ENCODE measurements around the gene ZNF800. TPM values are rescaled to one million over a fixed set of nuclear protein-coding genes. Genes with fewer than 3 reads are reported as not detected.

The ZNF800 gene
- total RNA-seq, 1 experiment from 2014 or later, result 48.8 TPM

DNA sequence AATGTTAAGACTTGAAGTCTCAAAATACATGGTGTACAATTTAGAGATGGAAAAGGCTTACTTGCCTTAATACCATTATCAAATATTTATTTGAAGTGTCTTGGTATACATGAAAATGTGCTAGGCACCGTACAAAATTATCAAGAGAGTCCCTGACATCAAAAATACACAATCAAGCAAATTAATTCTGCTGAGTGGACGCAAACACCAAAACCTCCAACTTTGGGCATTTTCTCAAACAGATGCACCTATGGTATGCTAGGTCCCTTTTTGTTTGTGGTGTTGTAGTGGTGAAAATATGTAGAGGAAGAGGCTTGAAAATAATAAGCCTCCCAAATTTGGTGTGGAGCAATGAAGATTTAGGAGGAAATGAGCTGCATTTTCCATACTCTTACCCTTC, 24.8 kb downstream of the ZNF800 start:
- peaks cover 95% of the 10 kb centered on the region for H3K79me2 ChIP-seq (ENCODE audit: low read length)

GRCh38 chr7:127366680-127367079, 25.8 kb downstream of the ZNF800 start:
- Histone ChIP-seq H4K20me1 (ENCODE audit: insufficient read depth, low read depth, low read length) (peaks cover 8% of the 10 kb centered on the region; the same call in 1 of the 2 replicates), H3K9me2 (replicated peaks; ENCODE audit: insufficient read depth, low read length) (no peaks in the 10 kb centered on the region), H3K4me2 (ENCODE audit: low read depth, low read length, poor library complexity, severe bottlenecking) (no peak overlapping the region), H3K4me1 (ENCODE audit: low read length) (peaks cover 14% of the 10 kb centered on the region), H3K9ac (ENCODE audit: low read length) (no peak overlapping the region), H3K79me2 (ENCODE audit: low read length) (peaks cover 96% of the 10 kb centered on the region), H3K9me3 (ENCODE audit: low read length) (no peaks in the 10 kb centered on the region), H3K4me3 (ENCODE audit: low read length) (no peak overlapping the region), H3K27me3 (ENCODE audit: low read length) (no peaks in the 10 kb centered on the region), H2AFZ (ENCODE audit: low read length) (no peak overlapping the region), H3K36me3 (ENCODE audit: insufficient read depth, low read length) (peaks cover 51% of the 10 kb centered on the region), H3K27ac (ENCODE audit: low read length) (no peak overlapping the region)
- no peak for DNase-seq

More for the DNA sequence above, 24.8 kb downstream of the ZNF800 start:
- Histone ChIP-seq H3K4me2 (ENCODE audit: low read depth, low read length, poor library complexity, severe bottlenecking) (no peak overlapping the region), H3K36me3 (ENCODE audit: insufficient read depth, low read length) (peaks cover 52% of the 10 kb centered on the region), H3K4me3 (ENCODE audit: low read length) (no peak overlapping the region), H3K9ac (ENCODE audit: low read length) (no peak overlapping the region), H3K9me2 (replicated peaks; ENCODE audit: insufficient read depth, low read length) (no peaks in the 10 kb centered on the region), H3K27me3 (ENCODE audit: low read length) (no peaks in the 10 kb centered on the region), H3K27ac (ENCODE audit: low read length) (no peak overlapping the region), H2AFZ (ENCODE audit: low read length) (no peak overlapping the region), H3K9me3 (ENCODE audit: low read length) (no peaks in the 10 kb centered on the region), H4K20me1 (ENCODE audit: insufficient read depth, low read depth, low read length) (peaks cover 8% of the 10 kb centered on the region; the same call in 1 of the 2 replicates), H3K4me1 (ENCODE audit: low read length) (peaks cover 11% of the 10 kb centered on the region)
- no peak for DNase-seq

DNA sequence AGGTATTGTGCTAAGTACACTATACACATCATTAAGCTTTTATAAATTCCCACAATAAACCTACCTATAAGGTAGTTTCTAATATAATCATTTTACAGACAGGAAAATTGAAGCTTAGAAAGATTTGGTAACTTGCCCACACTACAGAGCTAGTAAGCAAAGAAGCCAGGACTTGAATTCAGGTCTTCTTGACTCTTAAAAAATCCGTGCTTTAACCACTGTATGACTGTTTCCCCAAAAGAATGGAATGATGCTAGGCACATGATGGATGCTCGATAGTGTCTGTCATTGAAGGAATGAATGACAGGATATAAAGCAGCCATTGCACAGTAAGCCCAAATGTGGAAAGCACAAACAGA, 26.6 kb downstream of the ZNF800 start:
- peaks cover 9% of the 10 kb centered on the region for H3K4me1 ChIP-seq (ENCODE audit: low read length)
- H2AFZ ChIP-seq (ENCODE audit: low read length), result no peak overlapping the region
- peaks cover 51% of the 10 kb centered on the region; the same call in 1 of the 2 replicates for H3K36me3 ChIP-seq (ENCODE audit: insufficient read depth, low read length)
- no peak for DNase-seq
- H3K4me2 ChIP-seq (ENCODE audit: low read depth, low read length, poor library complexity, severe bottlenecking), result no peak overlapping the region
- no peaks in the 10 kb centered on the region for H3K9me2 ChIP-seq (replicated peaks; ENCODE audit: insufficient read depth, low read length)
- no peaks in the 10 kb centered on the region for H3K9me3 ChIP-seq (ENCODE audit: low read length)
- no peak overlapping the region for H3K4me3 ChIP-seq (ENCODE audit: low read length)
- H3K9ac ChIP-seq (ENCODE audit: low read length), result no peak overlapping the region
- H3K79me2 ChIP-seq (ENCODE audit: low read length), result peaks cover 93% of the 10 kb centered on the region
- H4K20me1 ChIP-seq (ENCODE audit: insufficient read depth, low read depth, low read length), result peaks cover 8% of the 10 kb centered on the region; the same call in 1 of the 2 replicates
- H3K27me3 ChIP-seq (ENCODE audit: low read length), result no peaks in the 10 kb centered on the region
- no peak overlapping the region for H3K27ac ChIP-seq (ENCODE audit: low read length)

GRCh38 chr7:127365164-127365956, 27.1 kb downstream of the ZNF800 start:
- H3K27me3 ChIP-seq (ENCODE audit: low read length), result no peaks in the 10 kb centered on the region
- H3K9me3 ChIP-seq (ENCODE audit: low read length), result no peaks in the 10 kb centered on the region
- peaks cover 52% of the 10 kb centered on the region; the same call in 1 of the 2 replicates for H3K36me3 ChIP-seq (ENCODE audit: insufficient read depth, low read length)
- peaks cover 8% of the 10 kb centered on the region; the same call in 1 of the 2 replicates for H4K20me1 ChIP-seq (ENCODE audit: insufficient read depth, low read depth, low read length)
- no peak for DNase-seq
- peaks cover 93% of the 10 kb centered on the region for H3K79me2 ChIP-seq (ENCODE audit: low read length)
- H2AFZ ChIP-seq (ENCODE audit: low read length), result no peak overlapping the region
- no peak overlapping the region for H3K4me3 ChIP-seq (ENCODE audit: low read length)
- no peak overlapping the region for H3K9ac ChIP-seq (ENCODE audit: low read length)
- H3K9me2 ChIP-seq (replicated peaks; ENCODE audit: insufficient read depth, low read length), result no peaks in the 10 kb centered on the region
- H3K4me2 ChIP-seq (ENCODE audit: low read depth, low read length, poor library complexity, severe bottlenecking), result no peak overlapping the region
- H3K4me1 ChIP-seq (ENCODE audit: low read length), result peaks cover 9% of the 10 kb centered on the region
- H3K27ac ChIP-seq (ENCODE audit: low read length), result no peak overlapping the region

DNA sequence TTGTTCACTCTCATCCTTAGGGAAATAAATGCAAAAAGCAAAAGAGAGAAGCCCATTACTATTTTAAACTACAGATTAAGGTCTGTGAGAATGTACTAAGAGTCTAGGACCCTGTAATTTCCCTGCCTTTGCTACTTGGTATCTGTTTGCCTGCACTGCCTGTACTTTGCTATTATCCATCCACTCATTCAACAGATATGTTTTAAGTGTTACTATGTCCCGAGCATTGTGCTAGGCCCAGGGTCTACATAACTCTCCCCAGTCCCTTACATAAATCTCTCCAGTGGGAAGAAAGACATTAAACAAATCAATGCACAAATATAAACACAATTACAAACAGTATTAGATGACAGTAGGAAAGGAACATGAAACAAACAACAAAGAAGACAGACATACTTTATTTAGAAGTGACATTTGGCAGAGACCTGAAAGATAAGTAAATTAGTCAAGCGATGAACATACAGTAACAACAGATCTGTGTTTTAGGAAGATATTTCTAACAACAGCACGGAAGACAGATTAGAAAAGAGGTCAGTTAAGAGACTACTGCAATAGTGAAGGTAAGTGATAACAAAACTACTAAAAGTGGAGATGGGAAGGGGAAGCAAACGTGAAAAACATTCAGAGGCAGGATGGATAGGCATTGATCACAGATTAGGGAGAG, 30.0 kb downstream of the ZNF800 start:
- Histone ChIP-seq H3K4me1 (ENCODE audit: low read length) (peaks cover 9% of the 10 kb centered on the region), H3K79me2 (ENCODE audit: low read length) (peaks cover 73% of the 10 kb centered on the region), H3K9me2 (replicated peaks; ENCODE audit: insufficient read depth, low read length) (no peaks in the 10 kb centered on the region), H4K20me1 (ENCODE audit: insufficient read depth, low read depth, low read length) (peaks cover 6% of the 10 kb centered on the region; the same call in 1 of the 2 replicates), H3K4me3 (ENCODE audit: low read length) (no peak overlapping the region), H3K9me3 (ENCODE audit: low read length) (no peaks in the 10 kb centered on the region), H3K36me3 (ENCODE audit: insufficient read depth, low read length) (peaks cover 38% of the 10 kb centered on the region; the same call in 1 of the 2 replicates), H2AFZ (ENCODE audit: low read length) (no peak overlapping the region), H3K9ac (ENCODE audit: low read length) (no peak overlapping the region), H3K27me3 (ENCODE audit: low read length) (no peaks in the 10 kb centered on the region), H3K4me2 (ENCODE audit: low read depth, low read length, poor library complexity, severe bottlenecking) (no peak overlapping the region), H3K27ac (ENCODE audit: low read length) (no peak overlapping the region)
- no peak for DNase-seq

GRCh38 chr7:127361736-127362135, 30.8 kb downstream of the ZNF800 start:
- no peaks in the 10 kb centered on the region for H3K9me3 ChIP-seq (ENCODE audit: low read length)
- no peak overlapping the region for H3K4me3 ChIP-seq (ENCODE audit: low read length)
- no peak overlapping the region for H2AFZ ChIP-seq (ENCODE audit: low read length)
- H3K27ac ChIP-seq (ENCODE audit: low read length), result no peak overlapping the region
- no peaks in the 10 kb centered on the region for H3K27me3 ChIP-seq (ENCODE audit: low read length)
- no peak overlapping the region for H3K9ac ChIP-seq (ENCODE audit: low read length)
- H3K79me2 ChIP-seq (ENCODE audit: low read length), result peaks cover 66% of the 10 kb centered on the region
- peaks cover 6% of the 10 kb centered on the region; the same call in 1 of the 2 replicates for H4K20me1 ChIP-seq (ENCODE audit: insufficient read depth, low read depth, low read length)
- H3K9me2 ChIP-seq (replicated peaks; ENCODE audit: insufficient read depth, low read length), result no peaks in the 10 kb centered on the region
- DNase-seq, result no peak
- peaks cover 35% of the 10 kb centered on the region; the same call in 1 of the 2 replicates for H3K36me3 ChIP-seq (ENCODE audit: insufficient read depth, low read length)
- H3K4me1 ChIP-seq (ENCODE audit: low read length), result peaks cover 9% of the 10 kb centered on the region
- no peak overlapping the region for H3K4me2 ChIP-seq (ENCODE audit: low read depth, low read length, poor library complexity, severe bottlenecking)

GRCh38 chr7:127359011-127359410, 33.5 kb downstream of the ZNF800 start:
- Histone ChIP-seq H2AFZ (ENCODE audit: low read length) (no peak overlapping the region), H3K4me3 (ENCODE audit: low read length) (no peak overlapping the region), H3K36me3 (ENCODE audit: insufficient read depth, low read length) (peaks cover 25% of the 10 kb centered on the region; the same call in 1 of the 2 replicates), H4K20me1 (ENCODE audit: insufficient read depth, low read depth, low read length) (peaks cover 6% of the 10 kb centered on the region; the same call in 1 of the 2 replicates), H3K9me3 (ENCODE audit: low read length) (no peaks in the 10 kb centered on the region), H3K27ac (ENCODE audit: low read length) (no peak overlapping the region), H3K9me2 (replicated peaks; ENCODE audit: insufficient read depth, low read length) (no peaks in the 10 kb centered on the region), H3K79me2 (ENCODE audit: low read length) (peaks cover 39% of the 10 kb centered on the region), H3K4me2 (ENCODE audit: low read depth, low read length, poor library complexity, severe bottlenecking) (no peak overlapping the region), H3K27me3 (ENCODE audit: low read length) (no peaks in the 10 kb centered on the region), H3K4me1 (ENCODE audit: low read length) (peaks cover 9% of the 10 kb centered on the region), H3K9ac (ENCODE audit: low read length) (no peak overlapping the region)
- no peak for DNase-seq

- Histone ChIP-seq H2AFZ (ENCODE audit: low read length) (no peak overlapping the region), H3K27ac (ENCODE audit: low read length) (no peak overlapping the region), H4K20me1 (ENCODE audit: insufficient read depth, low read depth, low read length) (peaks cover 13% of the 10 kb centered on the region; the same call in 1 of the 2 replicates), H3K9ac (ENCODE audit: low read length) (no peak overlapping the region), H3K4me2 (ENCODE audit: low read depth, low read length, poor library complexity, severe bottlenecking) (no peak overlapping the region), H3K9me2 (replicated peaks; ENCODE audit: insufficient read depth, low read length) (no peaks in the 10 kb centered on the region), H3K36me3 (ENCODE audit: insufficient read depth, low read length) (peaks cover 32% of the 10 kb centered on the region), H3K79me2 (ENCODE audit: low read length) (0 out of 2 replicates have a peak, but pooled peaks cover 1% of the 10 kb centered on the region), H3K4me1 (ENCODE audit: low read length) (peaks cover 17% of the 10 kb centered on the region), H3K9me3 (ENCODE audit: low read length) (no peaks in the 10 kb centered on the region), H3K27me3 (ENCODE audit: low read length) (no peaks in the 10 kb centered on the region), H3K4me3 (ENCODE audit: low read length) (no peak overlapping the region)
- no peak for DNase-seq
Observed at GRCh38 chr7:127353897-127354296, 38.6 kb downstream of the ZNF800 start.

Measured in Karpas-422 (cell line).